Activated effector memory CD4-positive, alpha-beta T cell treated with anti-CD3 and anti-CD28 coated beads, Interleukin-2, amount 50 U/mL, for 16 hours (primary cell): ENCODE measurements around the gene SCT.

Experiments
- DNase-seq: peaks from one replicate; pipeline ENCODE4 v3.0.0-alpha.2; 2020

Gene SCT

DNA sequence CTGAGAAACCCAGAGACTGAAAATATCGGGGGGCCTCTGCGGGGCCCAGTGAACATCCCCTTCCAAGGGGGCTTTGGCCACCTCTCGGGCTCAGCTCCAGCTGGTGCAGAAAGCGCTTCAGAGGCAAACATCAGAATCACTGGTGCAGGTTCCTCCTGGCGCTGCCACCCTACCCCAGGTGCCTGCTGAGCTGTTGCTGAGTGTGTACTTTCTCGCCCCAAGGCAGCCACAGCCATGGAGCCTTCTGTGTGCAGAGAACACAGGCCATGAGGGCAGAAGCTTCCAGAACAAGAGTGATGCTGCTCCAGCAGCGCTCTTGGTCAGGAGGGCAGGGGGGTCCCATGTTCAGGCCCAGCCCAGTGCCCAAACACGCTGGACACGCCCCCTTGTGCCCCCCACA, 16.4 kb upstream of the SCT start:
- DNase-seq = no peak

- DNase-seq = no peak
Measured at GRCh38 chr11:641806-642370, 14.9 kb upstream of the SCT start.

DNA sequence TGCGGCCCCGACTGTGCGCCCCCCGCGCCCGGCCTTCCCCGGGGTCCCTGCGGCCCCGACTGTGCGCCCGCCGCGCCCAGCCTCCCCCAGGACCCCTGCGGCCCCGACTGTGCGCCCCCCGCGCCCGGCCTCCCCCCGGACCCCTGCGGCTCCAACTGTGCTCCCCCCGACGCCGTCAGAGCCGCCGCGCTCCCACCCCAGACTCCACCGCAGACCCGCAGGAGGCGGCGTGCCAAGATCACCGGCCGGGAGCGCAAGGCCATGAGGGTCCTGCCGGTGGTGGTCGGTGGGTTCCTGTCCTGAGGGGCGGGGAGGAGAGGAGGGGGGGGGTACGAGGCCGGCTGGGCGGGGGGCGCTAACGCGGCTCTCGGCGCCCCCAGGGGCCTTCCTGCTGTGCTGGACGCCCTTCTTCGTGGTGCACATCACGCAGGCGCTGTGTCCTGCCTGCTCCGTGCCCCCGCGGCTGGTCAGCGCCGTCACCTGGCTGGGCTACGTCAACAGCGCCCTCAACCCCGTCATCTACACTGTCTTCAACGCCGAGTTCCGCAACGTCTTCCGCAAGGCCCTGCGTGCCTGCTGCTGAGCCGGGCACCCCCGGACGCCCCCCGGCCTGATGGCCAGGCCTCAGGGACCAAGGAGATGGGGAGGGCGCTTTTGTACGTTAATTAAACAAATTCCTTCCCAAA, 13.2 kb upstream of the SCT start:
- no peak for DNase-seq

- DNase-seq = no peak
Measured at GRCh38 chr11:639332-639955, 12.5 kb upstream of the SCT start.

DNA sequence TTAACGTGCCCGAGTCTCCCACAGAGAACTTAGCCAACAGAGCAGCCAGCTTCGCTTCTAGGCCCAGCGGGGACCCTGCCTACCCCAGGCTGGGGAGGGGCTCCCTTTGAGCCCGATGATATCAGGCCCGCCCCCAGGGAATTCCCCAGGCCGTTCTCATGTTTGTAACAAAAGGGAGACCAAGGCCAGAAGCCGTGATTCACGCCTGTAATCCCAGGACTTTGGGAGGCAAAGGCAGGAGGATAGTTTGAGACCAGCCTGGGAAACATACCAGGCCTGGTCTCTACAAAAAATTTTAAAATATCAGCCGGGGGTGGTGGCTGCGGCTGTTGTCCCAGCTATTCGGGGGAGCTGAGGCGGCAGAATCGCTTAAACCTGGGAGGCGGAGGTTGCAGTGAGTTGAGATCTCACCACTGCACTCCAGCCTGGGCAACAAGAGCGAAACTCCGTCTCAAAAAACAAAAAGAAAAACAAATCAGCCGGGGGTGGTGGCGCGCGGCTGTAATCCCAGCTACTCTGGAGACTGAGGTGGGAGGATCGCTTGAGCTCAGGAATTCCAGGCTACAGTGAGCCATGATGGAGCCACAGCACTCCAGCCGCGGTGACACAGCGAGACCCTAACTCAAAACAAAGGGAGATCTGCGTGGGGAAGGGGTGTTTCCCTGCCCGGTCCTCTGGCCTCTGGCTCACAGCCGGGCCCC, 11.8 kb upstream of the SCT start:
- DNase-seq = no peak

GRCh38 chr11:637593-638521, 10.9 kb upstream of the SCT start:
- no peak for DNase-seq

DNA sequence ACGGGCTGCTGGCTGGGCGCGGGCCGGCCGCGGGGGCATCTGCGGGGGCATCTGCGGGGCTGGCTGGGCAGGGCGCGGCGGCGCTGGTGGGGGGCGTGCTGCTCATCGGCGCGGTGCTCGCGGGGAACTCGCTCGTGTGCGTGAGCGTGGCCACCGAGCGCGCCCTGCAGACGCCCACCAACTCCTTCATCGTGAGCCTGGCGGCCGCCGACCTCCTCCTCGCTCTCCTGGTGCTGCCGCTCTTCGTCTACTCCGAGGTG, 10.3 kb upstream of the SCT start:
- DNase-seq = no peak

DNA sequence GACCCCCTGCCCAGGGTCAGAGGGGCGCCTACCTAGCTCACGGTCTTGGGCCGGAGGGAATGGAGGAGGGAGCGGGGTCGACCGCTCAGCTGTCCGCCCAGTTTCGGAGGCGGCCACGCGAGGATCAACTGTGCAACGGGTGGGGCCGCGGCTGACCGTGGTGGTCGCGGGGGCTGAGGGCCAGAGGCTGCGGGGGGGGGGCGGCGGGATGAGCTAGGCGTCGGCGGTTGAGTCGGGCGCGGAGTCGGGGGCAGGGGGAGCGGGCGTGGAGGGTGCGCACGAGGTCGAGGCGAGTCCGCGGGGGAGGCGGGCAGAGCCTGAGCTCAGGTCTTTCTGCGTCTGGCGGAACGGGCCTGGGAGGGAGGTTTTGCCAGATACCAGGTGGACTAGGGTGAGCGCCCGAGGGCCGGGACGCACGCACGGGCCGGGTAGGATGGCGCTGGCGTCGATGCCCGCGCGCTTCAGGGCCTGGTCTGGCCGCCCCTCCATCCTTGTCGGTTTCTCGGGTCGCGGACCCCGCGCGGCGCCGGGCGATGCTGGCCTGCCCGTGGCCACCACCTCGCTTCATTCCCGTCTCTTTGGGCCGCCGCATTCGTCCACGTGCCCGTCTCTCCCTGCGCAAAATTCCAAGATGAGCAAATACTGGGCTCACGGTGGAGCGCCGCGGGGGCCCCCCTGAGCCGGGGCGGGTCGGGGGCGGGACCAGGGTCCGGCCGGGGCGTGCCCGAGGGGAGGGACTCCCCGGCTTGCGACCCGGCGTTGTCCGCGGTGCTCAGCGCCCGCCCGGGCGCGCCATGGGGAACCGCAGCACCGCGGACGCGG, 9.7 kb upstream of the SCT start, which contains the start of gene DRD4:
DRD4 (plus strand) TSS at position 759 of the 822 bp plus-strand sequence; CDS start at position 795, 36 bp downstream.
- DNase-seq = no peak

GRCh38 chr11:635945-636510, 9.0 kb upstream of the SCT start:
- no peak for DNase-seq

DNA sequence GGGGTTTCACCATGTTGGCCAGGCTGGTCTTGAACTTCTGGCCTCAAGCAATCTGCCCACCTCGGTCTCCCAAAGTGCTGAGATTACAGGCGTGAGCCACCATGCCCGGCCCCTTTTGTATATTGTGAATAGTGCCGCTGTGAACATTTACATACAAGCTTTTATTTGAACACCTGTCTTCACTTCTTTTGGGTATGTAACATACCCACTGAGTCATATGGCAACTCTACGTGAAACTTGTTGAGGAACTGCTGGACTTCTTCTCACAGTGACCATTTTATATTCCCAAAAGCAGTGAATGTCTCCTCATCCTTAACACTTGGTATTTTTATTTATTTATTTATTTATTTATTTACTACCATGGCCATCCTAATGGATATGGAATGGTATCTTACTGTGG, 3.9 kb upstream of the SCT start:
- DNase-seq = no peak

DNA sequence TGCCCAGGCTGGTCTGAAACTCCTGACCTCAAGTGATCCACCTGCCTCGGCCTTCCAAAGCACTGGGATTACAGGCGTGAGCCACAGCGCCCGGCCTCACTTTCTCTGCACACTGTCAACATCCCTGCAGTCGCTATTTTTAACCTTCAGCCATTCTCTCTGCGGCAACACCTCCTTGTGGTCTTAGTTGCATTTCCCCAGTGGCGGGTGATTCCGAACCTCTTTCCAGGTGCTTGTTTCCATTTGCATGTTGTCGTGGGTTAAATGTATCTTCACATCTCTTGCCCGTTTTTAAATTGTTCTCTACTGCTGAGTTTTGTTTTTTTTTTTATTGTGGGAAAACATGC, 2.2 kb upstream of the SCT start:
- no peak for DNase-seq

DNA sequence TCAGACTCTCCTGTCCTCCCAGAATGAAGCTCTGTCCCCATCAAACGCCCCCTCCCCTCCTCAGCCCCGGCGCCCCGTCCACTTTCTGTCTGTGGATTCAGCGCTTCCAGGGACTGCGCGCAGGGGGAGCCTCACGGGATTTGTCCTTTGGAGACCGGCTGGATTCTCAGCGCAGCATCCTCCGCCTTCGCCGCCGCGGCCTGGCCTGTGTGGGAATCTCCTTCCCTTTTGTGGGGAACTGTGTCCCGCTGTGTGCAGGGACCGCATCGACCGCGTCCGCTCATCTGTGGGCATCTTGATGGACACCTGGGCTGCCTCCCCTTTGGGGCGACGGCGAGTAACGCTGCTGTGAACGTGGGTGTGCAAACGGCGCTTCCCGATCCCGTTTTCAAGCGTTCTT, 1.1 kb upstream of the SCT start:
- no peak for DNase-seq

DNA sequence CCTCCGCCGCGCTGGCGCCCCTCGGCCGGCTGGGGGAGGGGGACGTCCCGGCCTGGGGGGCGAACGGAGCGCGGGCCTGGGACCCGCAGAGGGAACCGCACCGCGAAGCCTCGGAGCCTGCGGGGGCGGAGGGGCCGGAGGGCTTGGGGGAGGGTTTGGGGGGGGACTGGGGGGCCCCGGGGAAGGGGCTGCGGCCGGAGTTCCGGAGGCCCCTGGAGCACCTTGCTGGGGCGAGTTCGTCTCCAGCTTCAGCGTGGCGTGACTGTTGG, 261 bp upstream of the SCT start:
- no peak for DNase-seq

GRCh38 chr11:625636-626268, 1.2 kb downstream of the SCT start:
- no peak for DNase-seq

GRCh38 chr11:624705-625635, 2.0 kb downstream of the SCT start, which contains the start of gene CDHR5:
Gene CDHR5, minus strand, starts transcription at chr11:624955. Its CDS starts 53 bp downstream, at chr11:624902.
- no peak for DNase-seq

GRCh38 chr11:623999-624704, 2.8 kb downstream of the SCT start:
- no peak for DNase-seq

DNA sequence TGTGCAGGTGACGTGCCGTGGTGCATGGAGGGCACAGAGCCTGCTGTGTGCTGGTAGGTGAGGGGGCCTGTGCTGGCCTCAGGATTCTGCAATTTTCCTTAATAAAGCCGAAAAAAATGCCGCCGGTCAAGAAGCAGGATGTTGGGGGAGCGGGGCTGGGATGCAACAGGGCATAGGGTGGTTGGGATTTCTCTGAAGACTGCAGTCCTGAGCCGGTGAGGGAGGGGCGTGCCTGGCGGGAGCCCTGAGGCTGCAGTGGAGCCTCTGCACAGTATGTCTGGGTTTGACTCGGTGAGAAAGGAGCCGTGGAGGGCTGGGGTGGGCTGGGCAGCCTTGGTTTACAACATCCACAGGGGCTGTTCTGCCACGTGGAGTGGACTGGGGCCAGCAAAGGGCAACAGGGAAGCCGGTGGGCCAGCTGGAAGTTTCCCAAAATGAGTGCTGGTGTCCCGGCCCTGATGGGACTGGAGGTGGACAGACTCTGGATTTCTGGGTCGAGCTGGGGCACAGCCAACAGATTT, 3.6 kb downstream of the SCT start:
- no peak for DNase-seq

- no peak for DNase-seq
Measured at GRCh38 chr11:621838-622237, 5.1 kb downstream of the SCT start.
